IPS-18c (cell line): ENCODE data around the gene ARHGAP31.

Source experiments
- H3K4me3 ChIP-seq: 2 replicates; pipeline ENCODE4 v1.7.0; 2013; ENCODE audit warnings: low read depth, mild to moderate bottlenecking, low read length, moderate library complexity; ENCODE audit not compliant: insufficient read depth
- H3K9me3 ChIP-seq: one replicate; pipeline ENCODE4 v1.6.1; 2013; ENCODE audit warnings: mild to moderate bottlenecking, low read length, moderate library complexity; ENCODE audit not compliant: control insufficient read depth, insufficient read depth

Gene ARHGAP31

GRCh38 chr3:119433613-119434325 lies 139.6 kb downstream of the ARHGAP31 start:
- Histone ChIP-seq H3K4me3 (no peak overlapping the region), H3K9me3 (no peaks in the 10 kb centered on the region)

GRCh38 chr3:119434703-119435102 lies 140.5 kb downstream of the ARHGAP31 start:
- Histone ChIP-seq H3K4me3 (no peak overlapping the region), H3K9me3 (no peaks in the 10 kb centered on the region)

GRCh38 chr3:119436977-119437376 lies 142.8 kb downstream of the ARHGAP31 start:
- Histone ChIP-seq H3K9me3 (no peaks in the 10 kb centered on the region), H3K4me3 (no peak overlapping the region)

GRCh38 chr3:119437691-119438258 lies 143.6 kb downstream of the ARHGAP31 start:
- Histone ChIP-seq H3K9me3 (no peaks in the 10 kb centered on the region), H3K4me3 (no peak overlapping the region)

- H3K4me3 ChIP-seq, result no peak overlapping the region
- H3K9me3 ChIP-seq, result no peaks in the 10 kb centered on the region
Measured at GRCh38 chr3:119443179-119443578, 149.0 kb downstream of the ARHGAP31 start.

- no peak overlapping the region for H3K4me3 ChIP-seq
- H3K9me3 ChIP-seq, result no peaks in the 10 kb centered on the region
Measured at GRCh38 chr3:119444590-119444989, 150.4 kb downstream of the ARHGAP31 start.

GRCh38 chr3:119453822-119454221 lies 159.6 kb downstream of the ARHGAP31 start:
- H3K9me3 ChIP-seq, result no peaks in the 10 kb centered on the region
- no peak overlapping the region for H3K4me3 ChIP-seq

GRCh38 chr3:119456469-119456868 lies 162.3 kb downstream of the ARHGAP31 start:
- H3K4me3 ChIP-seq, result no peak overlapping the region
- no peaks in the 10 kb centered on the region for H3K9me3 ChIP-seq

GRCh38 chr3:119457246-119457645 lies 163.1 kb downstream of the ARHGAP31 start:
- no peak overlapping the region for H3K4me3 ChIP-seq
- H3K9me3 ChIP-seq, result no peaks in the 10 kb centered on the region

- Histone ChIP-seq H3K4me3 (peak within 1 kb of the TSS; percentile 99), H3K9me3 (no peaks in the 10 kb centered on the region)
Measured at GRCh38 chr3:119463171-119464169, 169.3 kb downstream of the ARHGAP31 start, which contains the start of gene TMEM39A. TSS of gene TMEM39A (minus strand) at chr3:119463615. CDS start at chr3:119462074, 1,541 bp downstream.

- Histone ChIP-seq H3K4me3 (no peak overlapping the region), H3K9me3 (no peaks in the 10 kb centered on the region)
Measured at GRCh38 chr3:119468041-119468440, 173.9 kb downstream of the ARHGAP31 start.

GRCh38 chr3:119469418-119470189 lies 175.4 kb downstream of the ARHGAP31 start:
- Histone ChIP-seq H3K4me3 (peak overlapping the region; percentile 98), H3K9me3 (no peaks in the 10 kb centered on the region)
